ENCODE results near the gene CD63.

The CD63 gene

DNA sequence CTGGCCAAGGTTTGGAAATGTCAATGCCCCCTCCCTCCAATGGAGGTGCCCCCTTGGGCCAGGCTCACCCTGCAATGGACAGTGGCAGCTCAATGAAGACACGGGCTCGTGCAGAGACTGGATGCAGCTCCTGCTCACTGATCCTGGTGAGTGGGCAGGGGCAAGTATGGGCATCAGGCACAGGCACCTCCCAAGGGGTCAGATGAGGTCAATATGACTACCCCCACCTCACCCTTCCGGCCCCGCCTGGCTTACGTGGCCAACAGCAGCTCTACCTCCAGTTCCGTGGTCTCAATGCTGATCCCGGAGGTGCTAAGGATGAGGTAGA lies 34.7 kb downstream of the CD63 start:
- DNase-seq (ENCODE audit: extremely low spot score, insufficient read length, low read depth) = no peak
- FAIRE-seq = no peak

DNA sequence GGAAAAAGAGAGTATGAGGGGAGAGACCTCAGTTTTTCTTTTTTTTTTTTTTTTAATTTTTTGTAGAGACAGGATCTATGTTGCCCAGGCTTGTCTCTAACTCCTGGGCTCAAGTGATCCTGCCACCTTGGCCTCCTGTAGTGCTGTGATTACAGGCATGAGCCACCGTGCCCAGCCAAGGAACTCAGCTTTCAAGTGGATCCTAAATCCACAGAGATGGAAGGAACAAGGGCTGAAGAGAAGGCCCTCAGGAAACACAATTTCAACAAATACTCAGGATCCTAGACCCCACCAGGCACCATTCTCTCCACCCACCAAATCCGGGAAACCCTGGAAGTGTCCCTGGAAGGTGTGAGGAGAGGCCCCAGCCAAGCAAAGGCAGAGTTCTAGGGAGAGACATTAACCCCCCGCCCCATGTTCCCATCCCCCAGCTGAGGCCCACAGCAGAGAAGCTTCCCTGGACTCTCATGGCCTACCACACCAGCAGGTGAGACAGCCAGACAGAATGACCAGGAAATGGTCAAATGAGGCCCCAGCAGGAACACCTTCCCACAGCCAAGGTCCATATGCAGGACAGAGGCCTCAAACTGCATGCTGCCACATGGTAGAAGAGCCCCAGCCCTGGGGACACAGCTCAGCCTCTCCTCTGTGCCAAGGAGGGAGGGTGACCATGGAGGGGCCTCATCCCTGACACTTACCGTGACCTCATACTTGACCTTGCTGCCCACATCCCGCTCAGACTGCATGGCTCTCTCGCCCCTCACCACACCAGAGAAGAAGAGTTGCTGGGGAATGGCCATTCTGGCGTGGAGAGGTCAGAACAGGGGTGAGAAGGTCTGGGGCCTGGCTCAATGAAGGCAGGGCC lies 35.3 kb downstream of the CD63 start:
- FAIRE-seq (no peak), DNase-seq (ENCODE audit: extremely low spot score, insufficient read length, low read depth) (no peak)

DNA sequence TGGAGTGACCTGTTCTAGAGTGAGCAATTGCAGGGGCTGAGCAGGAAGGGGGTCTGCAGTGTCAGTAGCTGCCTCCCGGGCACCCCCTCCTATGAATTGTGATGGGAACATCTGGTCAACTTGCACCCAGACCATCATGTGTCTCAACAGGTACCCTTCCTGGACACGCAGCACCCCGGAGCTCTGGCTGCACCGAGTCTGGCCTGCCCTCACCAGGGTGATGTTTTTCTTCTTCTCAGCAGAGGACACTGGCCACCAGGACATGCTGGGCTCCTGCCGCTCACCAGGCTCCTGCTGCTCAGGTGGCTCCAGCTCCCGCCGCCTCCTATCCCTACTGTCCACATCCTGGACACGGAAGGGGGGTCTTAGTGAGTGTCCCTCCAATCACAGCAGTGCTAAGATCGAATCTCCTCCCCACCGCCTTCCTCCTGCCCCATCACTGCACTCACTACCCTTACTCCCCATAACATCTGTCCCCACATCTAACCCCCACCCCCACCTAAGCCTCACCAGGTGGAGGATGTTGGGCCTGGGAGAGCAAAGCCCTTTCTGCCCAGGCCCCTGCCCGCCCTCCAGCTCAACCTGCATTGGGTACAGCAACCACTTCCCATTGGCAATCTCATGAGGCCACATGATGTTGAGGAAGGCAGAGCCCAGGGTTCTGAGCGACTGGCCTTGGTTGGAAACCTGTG lies 36.0 kb downstream of the CD63 start:
- DNase-seq (ENCODE audit: extremely low spot score, insufficient read length, low read depth) (no peak), FAIRE-seq (no peak)

DNA sequence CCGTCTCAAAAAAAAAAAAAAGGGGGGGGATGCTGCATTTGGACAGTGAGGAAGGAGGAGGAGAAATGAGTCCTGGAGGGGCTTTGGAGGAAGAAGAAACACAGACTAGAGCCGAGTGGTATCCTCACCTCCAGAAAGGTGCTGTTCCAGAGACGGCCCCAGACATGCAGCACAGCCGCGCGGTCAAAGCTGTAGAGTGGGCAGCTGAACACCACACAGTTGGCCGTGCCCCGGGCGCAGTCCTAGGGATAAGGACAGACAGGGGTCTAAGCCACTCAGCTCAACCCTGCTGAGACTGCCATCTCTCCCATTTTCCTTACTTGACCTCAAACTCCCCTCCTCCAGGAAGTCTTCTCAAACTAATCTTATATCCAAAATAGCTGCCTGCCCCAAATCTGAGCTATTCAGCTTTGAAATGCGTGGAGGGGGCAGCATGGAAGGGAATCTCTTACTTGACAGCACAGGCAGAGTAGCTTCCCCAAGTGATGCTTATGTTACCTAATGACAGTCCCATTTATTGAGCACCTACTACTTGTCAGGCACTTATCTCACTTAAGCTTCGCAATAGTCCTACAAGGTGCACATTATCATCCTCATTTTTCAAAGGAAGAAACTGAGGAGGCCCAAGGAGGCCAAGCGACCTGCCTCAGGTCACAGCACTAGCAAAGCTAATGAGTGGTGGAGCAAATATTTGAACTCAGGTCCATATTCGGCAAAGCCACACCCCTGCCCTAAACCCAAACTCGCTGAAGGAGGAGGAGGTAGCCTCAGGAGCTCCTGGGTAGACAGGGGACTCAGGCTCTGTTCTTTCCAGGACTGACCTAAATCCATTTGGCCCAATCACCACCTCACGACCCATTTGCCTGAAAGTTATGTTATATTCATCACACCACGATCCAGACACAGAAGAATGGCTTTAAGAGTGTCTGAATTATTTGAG lies 39.8 kb downstream of the CD63 start:
- DNase-seq (ENCODE audit: extremely low spot score, insufficient read length, low read depth) (no peak), FAIRE-seq (no peak)

DNA sequence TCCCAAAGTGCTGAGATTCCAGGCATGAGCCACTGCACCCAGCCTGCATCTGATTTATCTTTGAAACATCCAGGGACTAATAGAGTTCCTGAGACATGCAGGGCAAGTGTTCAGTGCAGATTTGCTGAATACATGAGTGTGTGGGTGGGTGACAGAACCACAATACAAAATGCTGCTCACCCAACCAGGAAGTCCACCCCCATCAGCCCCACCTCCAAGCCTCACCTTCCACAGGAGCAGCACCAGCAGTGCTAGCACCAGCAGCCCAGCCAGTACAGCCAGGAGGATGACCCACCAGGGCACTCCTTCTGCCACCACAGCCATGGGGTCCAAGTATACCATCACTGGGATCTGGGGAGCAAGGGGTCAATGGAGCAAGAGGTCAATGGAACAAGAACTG lies 41.1 kb downstream of the CD63 start:
- DNase-seq (ENCODE audit: extremely low spot score, insufficient read length, low read depth) = no peak
- FAIRE-seq = peak; percentile 65

DNA sequence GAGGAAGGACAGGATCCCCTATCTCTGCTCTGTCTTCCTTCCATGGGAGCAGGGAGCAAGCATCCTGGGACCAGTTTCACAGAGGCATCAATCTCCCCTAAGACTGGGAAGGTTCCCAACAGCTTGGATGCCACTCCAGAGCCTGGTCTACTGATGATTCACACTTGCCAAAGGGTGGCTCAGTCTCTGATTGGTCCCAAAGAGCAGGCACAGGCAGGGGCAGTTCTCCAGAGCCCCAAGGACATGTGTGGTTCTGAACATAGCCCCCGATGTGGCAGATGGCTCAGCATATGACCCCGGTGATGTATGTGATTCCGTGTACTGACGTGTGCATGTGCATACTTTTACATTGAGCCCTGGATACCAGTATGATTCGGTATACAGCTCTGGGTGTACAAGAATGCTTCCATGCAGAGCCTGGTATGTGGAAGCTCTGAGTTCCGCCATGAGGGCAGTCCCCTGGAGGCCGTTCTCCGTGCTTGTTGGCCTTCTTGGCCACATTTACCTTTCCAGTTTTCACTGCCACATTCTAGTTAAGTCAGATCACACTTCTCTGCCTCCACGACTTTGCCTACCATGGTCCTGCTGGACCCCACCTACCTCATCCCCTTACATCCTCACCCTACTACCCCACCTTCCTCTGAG lies 42.3 kb downstream of the CD63 start:
- FAIRE-seq (no peak), DNase-seq (ENCODE audit: extremely low spot score, insufficient read length, low read depth) (no peak)

DNA sequence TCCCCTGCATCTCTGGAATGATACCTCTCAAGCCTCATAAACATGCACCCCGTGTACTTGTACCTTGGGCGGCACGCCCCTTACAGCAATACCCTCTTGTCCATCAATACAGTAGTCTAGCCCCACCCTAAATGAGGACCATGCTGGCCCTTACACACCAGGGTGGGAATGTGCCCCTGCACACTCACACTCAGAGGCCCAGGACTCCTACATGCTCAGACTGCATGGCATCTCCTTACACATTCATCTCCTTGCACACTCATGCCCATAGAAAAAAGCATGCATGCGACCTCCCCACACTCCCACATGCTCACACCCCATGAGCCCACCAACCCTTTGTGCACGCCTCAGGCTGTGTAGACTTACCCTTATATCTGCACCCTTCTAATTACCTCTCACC lies 43.1 kb downstream of the CD63 start:
- FAIRE-seq = no peak
- DNase-seq (ENCODE audit: extremely low spot score, insufficient read length, low read depth) = no peak

DNA sequence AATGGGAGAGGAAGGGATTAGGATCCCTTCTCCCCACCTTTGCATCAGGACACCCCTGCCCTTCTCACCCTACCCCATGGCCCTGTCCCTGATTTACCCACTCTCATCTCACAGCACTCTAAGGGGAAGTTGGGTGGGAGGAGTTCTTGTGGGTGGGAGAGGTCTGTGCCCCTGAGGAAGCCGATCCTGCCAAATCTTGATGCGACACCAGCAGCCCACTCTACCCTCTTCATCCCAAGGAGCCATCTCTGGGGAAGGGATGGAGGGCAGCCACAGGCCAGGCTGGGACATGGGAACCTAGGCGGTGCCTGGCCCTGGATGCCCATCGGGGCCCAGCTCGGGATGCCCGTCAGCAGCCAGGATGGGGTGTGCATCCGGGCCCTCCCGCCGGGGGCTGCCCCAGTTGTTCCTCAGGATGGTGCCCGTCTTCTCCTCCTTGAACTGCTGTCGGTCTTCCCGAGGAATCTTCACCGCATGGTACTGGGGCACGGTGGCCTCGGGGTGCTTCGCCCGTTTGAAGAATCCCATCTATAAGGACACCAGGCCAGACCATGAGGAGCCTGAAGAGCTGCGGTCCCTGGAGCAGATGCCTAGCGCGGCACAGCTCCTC lies 43.9 kb downstream of the CD63 start:
- no peak for DNase-seq (ENCODE audit: extremely low spot score, insufficient read length, low read depth)

DNA sequence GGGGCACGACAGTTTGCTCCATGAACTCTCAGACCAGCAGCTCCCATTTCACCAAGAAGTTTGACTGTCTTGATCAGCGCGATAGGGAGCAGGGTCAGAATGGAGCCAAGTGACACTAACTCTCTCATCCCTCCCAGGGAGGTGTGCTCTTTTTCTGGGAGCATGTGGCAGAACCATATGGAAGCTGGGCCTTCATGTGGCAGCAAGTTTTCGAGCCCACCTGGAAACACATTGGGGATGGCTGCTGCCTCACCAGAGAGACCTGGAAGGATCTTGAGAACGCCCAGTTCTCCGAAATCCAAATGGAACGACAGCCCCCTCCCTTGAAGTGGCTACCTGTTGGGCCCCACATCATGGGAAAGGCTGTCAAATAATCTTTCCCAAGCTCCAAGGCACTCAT lies 45.1 kb downstream of the CD63 start:
- DNase-seq (ENCODE audit: extremely low spot score, insufficient read length, low read depth) (no peak), FAIRE-seq (no peak)

More for the DNA sequence above, 43.9 kb downstream of the CD63 start:
- no peak for FAIRE-seq

DNA sequence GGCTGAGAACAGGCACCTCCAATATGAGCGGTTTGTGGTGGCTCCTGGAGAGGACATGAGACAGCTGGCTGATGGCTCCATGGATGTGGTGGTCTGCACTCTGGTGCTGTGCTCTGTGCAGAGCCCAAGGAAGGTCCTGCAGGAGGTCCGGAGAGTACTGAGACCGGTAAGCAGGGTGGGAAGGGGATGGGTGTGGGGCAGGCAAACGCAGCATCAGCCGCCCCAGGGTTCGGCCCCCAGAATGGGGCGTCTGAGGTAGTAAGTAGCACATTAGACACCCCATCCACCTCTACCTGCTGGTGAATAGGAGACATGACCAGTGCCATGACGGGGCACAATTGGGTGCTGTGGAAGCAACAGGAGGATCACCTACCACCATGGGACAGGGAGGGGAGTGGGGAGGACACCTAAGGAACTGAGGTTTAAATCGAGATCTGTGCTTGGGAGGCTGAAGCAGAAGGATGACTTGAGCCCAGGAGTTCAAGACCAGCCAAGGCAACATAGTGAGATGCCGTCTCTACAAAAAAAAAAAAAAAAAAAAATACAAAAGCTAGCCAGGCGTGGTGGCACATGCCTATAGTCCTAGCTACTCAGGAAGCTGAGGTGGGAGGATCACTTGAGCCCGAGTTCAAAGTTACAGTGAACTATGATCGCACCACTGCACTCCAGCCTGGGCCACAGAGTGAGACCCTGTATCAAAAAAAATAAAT lies 46.6 kb downstream of the CD63 start:
- FAIRE-seq (no peak), DNase-seq (ENCODE audit: extremely low spot score, insufficient read length, low read depth) (no peak)

DNA sequence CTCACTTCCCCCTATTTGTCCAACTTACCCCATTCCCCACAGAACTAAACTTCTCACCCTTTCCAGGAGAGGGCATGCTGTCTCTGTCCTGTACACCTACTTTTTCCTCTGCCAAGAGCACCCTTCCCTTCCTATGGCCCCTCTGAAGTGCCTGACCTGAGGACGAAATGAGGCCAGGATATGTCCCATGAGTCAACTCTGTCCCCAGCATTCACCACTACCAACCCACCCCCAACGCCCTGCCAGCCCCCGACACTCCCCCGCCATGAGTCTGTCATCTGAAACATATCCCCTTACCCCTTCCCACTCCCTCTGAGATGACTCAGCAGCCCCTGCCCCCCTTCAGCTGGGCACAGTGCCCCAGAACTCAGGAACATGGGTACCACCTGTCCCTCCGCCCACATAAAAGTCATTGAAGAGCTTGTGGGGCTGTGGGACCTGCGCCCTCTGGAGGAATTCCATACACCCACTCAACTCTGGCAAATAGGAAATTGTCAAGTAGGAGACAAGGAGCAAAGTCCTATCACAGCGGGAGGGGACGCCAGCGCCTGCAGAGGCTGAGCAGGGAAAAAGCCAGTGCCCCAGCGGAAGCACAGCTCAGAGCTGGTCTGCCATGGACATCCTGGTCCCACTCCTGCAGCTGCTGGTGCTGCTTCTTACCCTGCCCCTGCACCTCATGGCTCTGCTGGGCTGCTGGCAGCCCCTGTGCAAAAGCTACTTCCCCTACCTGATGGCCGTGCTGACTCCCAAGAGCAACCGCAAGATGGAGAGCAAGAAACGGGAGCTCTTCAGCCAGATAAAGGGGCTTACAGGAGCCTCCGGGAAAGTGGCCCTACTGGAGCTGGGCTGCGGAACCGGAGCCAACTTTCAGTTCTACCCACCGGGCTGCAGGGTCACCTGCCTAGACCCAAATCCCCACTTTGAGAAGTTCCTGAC lies 47.4 kb downstream of the CD63 start:
- no peak for DNase-seq (ENCODE audit: extremely low spot score, insufficient read length, low read depth)

DNA sequence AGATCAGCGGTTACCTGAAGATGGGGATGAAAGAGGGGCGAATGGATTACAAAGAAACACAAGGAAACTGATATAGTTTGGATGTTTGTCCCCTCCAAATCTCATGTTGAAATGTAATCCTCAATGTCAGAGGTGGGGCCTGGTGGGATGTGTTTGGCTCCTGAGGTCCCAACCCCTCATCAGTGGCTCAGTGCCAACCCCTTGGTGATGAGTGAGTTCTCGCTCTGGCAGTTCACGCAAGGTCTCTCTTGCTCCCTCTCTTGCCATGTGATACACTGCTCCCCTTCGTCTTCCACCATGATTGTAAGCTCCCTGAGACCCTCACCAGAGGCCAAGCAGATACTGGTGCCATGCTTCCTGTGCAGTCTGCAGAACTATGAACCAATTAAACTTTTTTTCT lies 49.1 kb downstream of the CD63 start:
- DNase-seq (ENCODE audit: extremely low spot score, insufficient read length, low read depth) = no peak
- FAIRE-seq = no peak

More for the DNA sequence above, 47.4 kb downstream of the CD63 start:
- no peak for FAIRE-seq

DNA sequence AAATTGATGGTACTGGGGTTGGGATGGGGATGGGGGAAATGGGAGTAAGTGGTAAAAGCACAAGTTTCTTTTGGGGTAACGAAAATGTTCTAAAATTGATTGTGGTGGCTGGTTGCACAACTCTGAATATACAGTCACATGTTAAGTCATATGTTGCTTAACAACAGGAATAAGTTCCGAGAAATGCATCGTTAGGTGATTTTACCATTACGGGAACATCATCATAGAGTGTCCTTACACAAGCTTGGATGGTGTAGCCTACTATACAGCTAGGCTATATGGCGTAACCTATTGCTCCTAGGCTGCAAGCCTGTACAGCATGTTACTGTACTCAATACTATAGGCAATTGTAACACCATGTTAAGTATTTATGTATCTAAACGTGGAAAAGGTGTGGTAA lies 52.1 kb downstream of the CD63 start:
- no peak for DNase-seq (ENCODE audit: extremely low spot score, insufficient read length, low read depth)
- no peak for FAIRE-seq

DNA sequence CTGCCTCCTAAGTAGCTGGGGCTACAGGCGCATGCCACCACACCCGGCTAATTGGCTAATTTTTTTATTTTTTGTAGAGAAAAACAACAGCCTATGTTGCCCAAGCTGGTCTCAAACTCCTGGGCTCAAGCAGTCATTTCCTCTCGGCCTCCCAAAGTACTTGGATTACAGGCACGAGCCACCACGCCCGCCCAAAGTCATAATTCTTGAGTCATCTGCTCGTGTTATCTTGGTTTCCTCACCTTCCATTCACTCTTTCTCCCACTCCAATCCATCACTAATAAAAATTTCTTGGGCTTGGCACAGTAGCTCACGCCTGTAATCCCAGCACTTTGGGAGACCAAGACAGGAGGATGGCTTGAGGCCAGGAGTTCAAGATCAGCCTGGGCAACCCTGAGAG lies 53.1 kb downstream of the CD63 start:
- no peak for FAIRE-seq
- DNase-seq (ENCODE audit: extremely low spot score, insufficient read length, low read depth) = no peak
